Prostate gland (tissue), 2 donors: Measurements from ENCODE around the gene LYG1.
"Not testable (repeated sequence)": the region's sequence is repeated elsewhere in the genome, so short reads cannot be mapped to it uniquely, and the experiment has no call there.

ENCODE experiments used
- POLR2A ChIP-seq: fragments of 450-650 bp; IDR thresholded peaks from one replicate; pipeline ENCODE4 v1.6.1; 2016; ENCODE audit warnings: antibody characterized with exemption, mild to moderate bottlenecking
- TF ChIP-seq, protein P1 (sequence below), 4 experiments: fragments of 200-600 bp in 2 of 4; fragments of 450-650 bp in 2 of 4; sonication (generic) in 2 of 4; IDR thresholded peaks; 1 replicate in 3 of 4; 2 replicates in 1 of 4; pipeline ENCODE4 v1.5.1; 2016 to 2019; ENCODE audit warnings: antibody characterized with exemption in 4 of 4, mild to moderate bottlenecking in 2 of 4, moderate library complexity in 2 of 4

GRCh38 chr2:99301097-99301496, at the start of gene LYG1:
- not testable (repeated sequence) for TF ChIP-seq POLR2A
- TF ChIP-seq, protein P1, sequence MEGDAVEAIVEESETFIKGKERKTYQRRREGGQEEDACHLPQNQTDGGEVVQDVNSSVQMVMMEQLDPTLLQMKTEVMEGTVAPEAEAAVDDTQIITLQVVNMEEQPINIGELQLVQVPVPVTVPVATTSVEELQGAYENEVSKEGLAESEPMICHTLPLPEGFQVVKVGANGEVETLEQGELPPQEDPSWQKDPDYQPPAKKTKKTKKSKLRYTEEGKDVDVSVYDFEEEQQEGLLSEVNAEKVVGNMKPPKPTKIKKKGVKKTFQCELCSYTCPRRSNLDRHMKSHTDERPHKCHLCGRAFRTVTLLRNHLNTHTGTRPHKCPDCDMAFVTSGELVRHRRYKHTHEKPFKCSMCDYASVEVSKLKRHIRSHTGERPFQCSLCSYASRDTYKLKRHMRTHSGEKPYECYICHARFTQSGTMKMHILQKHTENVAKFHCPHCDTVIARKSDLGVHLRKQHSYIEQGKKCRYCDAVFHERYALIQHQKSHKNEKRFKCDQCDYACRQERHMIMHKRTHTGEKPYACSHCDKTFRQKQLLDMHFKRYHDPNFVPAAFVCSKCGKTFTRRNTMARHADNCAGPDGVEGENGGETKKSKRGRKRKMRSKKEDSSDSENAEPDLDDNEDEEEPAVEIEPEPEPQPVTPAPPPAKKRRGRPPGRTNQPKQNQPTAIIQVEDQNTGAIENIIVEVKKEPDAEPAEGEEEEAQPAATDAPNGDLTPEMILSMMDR (IDR thresholded peaks at IDR 0.05), result not testable (repeated sequence)
